ENCODE data around the gene TRIM24.

DNA sequence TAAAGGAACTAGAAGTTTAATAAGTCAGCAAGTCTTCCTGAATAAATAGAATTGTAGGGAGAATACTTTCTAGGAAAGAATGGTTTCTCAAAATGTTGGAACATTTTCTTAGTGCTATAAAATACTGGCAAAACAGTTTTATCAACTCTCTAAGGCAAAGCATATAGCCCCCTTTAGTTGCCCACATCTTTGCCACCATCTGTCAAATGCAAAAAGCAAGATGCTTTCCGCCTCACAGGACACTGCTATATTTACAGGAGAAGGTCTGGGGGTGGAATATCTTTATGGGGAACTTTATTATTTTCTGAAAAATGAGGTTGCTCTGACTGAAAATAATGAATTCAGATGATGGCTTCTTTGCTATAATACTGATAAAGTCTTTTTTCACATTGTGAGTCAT, 162.8 kb downstream of the TRIM24 start:
- TF ChIP-seq POLR2A (IDR thresholded peaks at IDR 0.05; ENCODE audit: low read length) (no peak), GATA1 (IDR thresholded peaks at IDR 0.05; ENCODE audit: low read depth, low read length) (no peak)
